ENCODE measurements around the gene MTIF3. TPM values are rescaled to one million over a fixed set of nuclear protein-coding genes. Genes with fewer than 3 reads are reported as not detected.
A peak's percentile ranks its signal among the peaks of the same experiment; 100 is the strongest.

MTIF3 gene
- total RNA-seq, 1 experiment from 2014 or later: 41.8 TPM

GRCh38 chr13:27455331-27455855, 5.0 kb upstream of the MTIF3 start:
- no peak overlapping the region for H3K27ac Mint-ChIP-seq (ENCODE audit: unreplicated experiment)
- DNase-seq: no peak
- ChIA-PET CTCF (no interaction called here), POLR2A (no interaction called here)
- H3K36me3 ChIP-seq (ENCODE audit: control insufficient read depth, insufficient read depth, low read length): no peaks in the 10 kb centered on the region
- no peak overlapping the region for H3K4me3 ChIP-seq (ENCODE audit: low read depth, low read length)
- H3K9me3 ChIP-seq: no peaks in the 10 kb centered on the region
- no peaks in the 10 kb centered on the region for H3K27me3 Mint-ChIP-seq (ENCODE audit: insufficient read depth, unreplicated experiment)
- H3K4me3 Mint-ChIP-seq (ENCODE audit: unreplicated experiment): no peak overlapping the region
- H3K36me3 Mint-ChIP-seq (ENCODE audit: insufficient read depth, unreplicated experiment): peaks cover 11% of the 10 kb centered on the region
- no peaks in the 10 kb centered on the region for H3K4me1 Mint-ChIP-seq (ENCODE audit: low read depth, unreplicated experiment)
- no peaks in the 10 kb centered on the region for H3K27me3 ChIP-seq (replicated peaks; ENCODE audit: control insufficient read depth, insufficient read depth, low read length)
- H3K4me1 ChIP-seq: peaks cover 7% of the 10 kb centered on the region; the same call in 1 of the 2 replicates
- BruUV-seq (replicated peaks): no TSS peak
- intact Hi-C loops (cut with micrococcal nuclease; ENCODE audit: unreplicated experiment): loop anchor here (10.0 kb wide), 1 partner anchor 501 kb away; no protein-coding TSS in a partner anchor
- no peaks in the 10 kb centered on the region for H3K9me3 Mint-ChIP-seq (ENCODE audit: unreplicated experiment)
- TF ChIP-seq CTCF (IDR thresholded peaks at IDR 0.05; ENCODE audit: insufficient read depth in 1 of 2, low read depth in 1 of 2, low read length in 1 of 2, severe bottlenecking in 1 of 2, unreplicated experiment in 1 of 2): no peak

- Mint-ChIP-seq H3K4me3 (ENCODE audit: unreplicated experiment) (peak overlapping the region; percentile 73), H3K27me3 (ENCODE audit: insufficient read depth, unreplicated experiment) (no peaks in the 10 kb centered on the region), H3K9me3 (ENCODE audit: unreplicated experiment) (no peaks in the 10 kb centered on the region), H3K27ac (ENCODE audit: unreplicated experiment) (peak overlapping the region; percentile 55), H3K36me3 (ENCODE audit: insufficient read depth, unreplicated experiment) (peaks cover 19% of the 10 kb centered on the region), H3K4me1 (ENCODE audit: low read depth, unreplicated experiment) (peaks cover 14% of the 10 kb centered on the region)
- CTCF ChIA-PET: interaction anchor here (0.6 to 2.2 kb wide), 10 partner anchors 8 to 886 kb away, joined by 3 to 11 read pairs (median 4); no protein-coding TSS in a partner anchor
- H3K9me3 ChIP-seq: no peaks in the 10 kb centered on the region
- H3K4me1 ChIP-seq: peaks cover 12% of the 10 kb centered on the region; the same call in 1 of the 2 replicates
- TF ChIP-seq CTCF (IDR thresholded peaks at IDR 0.05; ENCODE audit: insufficient read depth in 1 of 2, low read depth in 1 of 2, low read length in 1 of 2, severe bottlenecking in 1 of 2, unreplicated experiment in 1 of 2): no peak
- DNase-seq: peak; percentile 61 to 63
- H3K27me3 ChIP-seq (replicated peaks; ENCODE audit: control insufficient read depth, insufficient read depth, low read length): no peaks in the 10 kb centered on the region
- POLR2A ChIA-PET: interaction anchor here (0.5 to 1.6 kb wide), 6 partner anchors 8 to 505 kb away, joined by 3 to 20 read pairs (median 6); partner anchors contain the start of gene LNX2
- intact Hi-C loops (cut with micrococcal nuclease; ENCODE audit: unreplicated experiment): loop anchor here (1.0 to 10.0 kb wide), 7 partner anchors 9 to 516 kb away; partner anchors contain the start of genes CDX2, LNX2 and POLR1D
- H3K4me3 ChIP-seq (ENCODE audit: low read depth, low read length): peak overlapping the region; percentile 71
- H3K36me3 ChIP-seq (ENCODE audit: control insufficient read depth, insufficient read depth, low read length): no peaks in the 10 kb centered on the region
- no TSS peak for BruUV-seq (replicated peaks)
Measured at GRCh38 chr13:27450921-27451471, 632 bp upstream of the MTIF3 start.

- Mint-ChIP-seq H3K9me3 (ENCODE audit: unreplicated experiment) (no peaks in the 10 kb centered on the region), H3K4me1 (ENCODE audit: low read depth, unreplicated experiment) (peaks cover 14% of the 10 kb centered on the region), H3K36me3 (ENCODE audit: insufficient read depth, unreplicated experiment) (peaks cover 19% of the 10 kb centered on the region), H3K4me3 (ENCODE audit: unreplicated experiment) (peak overlapping the region; percentile 73), H3K27me3 (ENCODE audit: insufficient read depth, unreplicated experiment) (no peaks in the 10 kb centered on the region), H3K27ac (ENCODE audit: unreplicated experiment) (peak overlapping the region; percentile 55)
- intact Hi-C loops (cut with micrococcal nuclease; ENCODE audit: unreplicated experiment): no loop called here
- DNase-seq: no peak
- POLR2A ChIA-PET: interaction anchor here (0.7 to 1.4 kb wide), 2 partner anchors 24 to 45 kb away, joined by 4 read pairs; partner anchors contain the start of gene GTF3A
- H3K4me1 ChIP-seq: peaks cover 12% of the 10 kb centered on the region; the same call in 1 of the 2 replicates
- CTCF ChIA-PET: interaction anchor here (0.6 to 1.3 kb wide), 2 partner anchors 24 to 46 kb away, joined by 3 to 5 read pairs; no protein-coding TSS in a partner anchor
- TSS peak; percentile 44 for BruUV-seq (replicated peaks)
- no peaks in the 10 kb centered on the region for H3K27me3 ChIP-seq (replicated peaks; ENCODE audit: control insufficient read depth, insufficient read depth, low read length)
- no peak for TF ChIP-seq CTCF (IDR thresholded peaks at IDR 0.05; ENCODE audit: insufficient read depth in 1 of 2, low read depth in 1 of 2, low read length in 1 of 2, severe bottlenecking in 1 of 2, unreplicated experiment in 1 of 2)
- H3K4me3 ChIP-seq (ENCODE audit: low read depth, low read length): peak overlapping the region; percentile 71
- no peaks in the 10 kb centered on the region for H3K36me3 ChIP-seq (ENCODE audit: control insufficient read depth, insufficient read depth, low read length)
- H3K9me3 ChIP-seq: no peaks in the 10 kb centered on the region
Measured at GRCh38 chr13:27449081-27449603, 1.2 kb downstream of the MTIF3 start.

All from Caco-2 (cell line).